Activated CD8-positive, alpha-beta memory T cell treated with anti-CD3 and anti-CD28 coated beads, Interleukin-2, amount 50 U/mL, for 24 hours (primary cell): Measurements from ENCODE around the gene ZNF778.
A peak's percentile ranks its signal among the peaks of the same experiment; 100 is the strongest.
"Not testable (repeated sequence)": the region's sequence is repeated elsewhere in the genome, so short reads cannot be mapped to it uniquely, and the experiment has no call there.

ENCODE experiments used
- DNase-seq: peaks from one replicate; pipeline ENCODE4 v3.0.0-alpha.2; 2020; ENCODE audit errors: extremely low read depth

The ZNF778 gene

GRCh38 chr16:89179656-89180315 is 37.7 kb upstream of the ZNF778 start:
- DNase-seq, result no peak

- DNase-seq, result no peak
These were observed 34.0 kb upstream of the ZNF778 start for GRCh38 chr16:89183463-89183862.

- DNase-seq, result no peak
These were observed 33.4 kb upstream of the ZNF778 start for GRCh38 chr16:89183975-89184676.

GRCh38 chr16:89184677-89184932 is 32.9 kb upstream of the ZNF778 start:
- DNase-seq, result no peak

- DNase-seq, result no peak
These were observed 32.3 kb upstream of the ZNF778 start for GRCh38 chr16:89184933-89185794.

GRCh38 chr16:89185887-89186592 is 31.5 kb upstream of the ZNF778 start:
- DNase-seq, result not testable (repeated sequence)

- DNase-seq, result not testable (repeated sequence)
These were observed 30.9 kb upstream of the ZNF778 start for GRCh38 chr16:89186593-89187031.

GRCh38 chr16:89187032-89187769 is 30.3 kb upstream of the ZNF778 start:
- DNase-seq, result no peak

- DNase-seq, result no peak
These were observed 29.6 kb upstream of the ZNF778 start for GRCh38 chr16:89187770-89188392.

- not testable (repeated sequence) for DNase-seq
These were observed 28.8 kb upstream of the ZNF778 start for GRCh38 chr16:89188471-89189357.

GRCh38 chr16:89189358-89190025 is 28.0 kb upstream of the ZNF778 start:
- DNase-seq, result no peak

- no peak for DNase-seq
These were observed 27.1 kb upstream of the ZNF778 start for GRCh38 chr16:89190150-89190958.

GRCh38 chr16:89191033-89191900 is 26.2 kb upstream of the ZNF778 start:
- DNase-seq, result no peak

GRCh38 chr16:89191901-89192185 is 25.7 kb upstream of the ZNF778 start:
- DNase-seq, result no peak

GRCh38 chr16:89192186-89192955 is 25.1 kb upstream of the ZNF778 start:
- not testable (repeated sequence) for DNase-seq

GRCh38 chr16:89192956-89193575 is 24.4 kb upstream of the ZNF778 start:
- DNase-seq, result peak; percentile 45
